Common myeloid progenitor, CD34-positive (primary cell): ENCODE measurements around the gene SGPP1.
A peak's percentile ranks its signal among the peaks of the same experiment; 100 is the strongest.
"Not testable (repeated sequence)": the region's sequence is repeated elsewhere in the genome, so short reads cannot be mapped to it uniquely, and the experiment has no call there.

Experiments
- CTCF ChIA-PET: fragments of 350-600 bp; sonication (Branson Sonifier 250); formaldehyde crosslinking; loops from one replicate; lab custom pipeline; 2021; ENCODE audit warnings: antibody characterized with exemption; lab: Charles Lee
- POLR2A ChIA-PET: fragments of 350-600 bp; sonication (Branson Sonifier 250); formaldehyde crosslinking; loops from one replicate; lab custom pipeline; 2021; ENCODE audit warnings: antibody characterized with exemption; lab: Charles Lee
- DNase-seq, 3 donors: peaks; one replicate each; pipeline versions ENCODE4 v3.0.0 to v3.0.0-alpha.2; 2013
- H3K27ac ChIP-seq, 2 experiments: 1 replicate in 1 of 2; 2 replicates in 1 of 2; pipeline ENCODE4 v1.7.0; 2013; ENCODE audit warnings: inconsistent platforms in 2 of 2, low read length in 2 of 2, mild to moderate bottlenecking in 2 of 2, low read depth in 1 of 2, moderate library complexity in 1 of 2; ENCODE audit not compliant: severe bottlenecking in 2 of 2, insufficient read depth in 1 of 2, poor library complexity in 1 of 2
- H3K27me3 ChIP-seq, 5 experiments: replicated peaks in 2 of 5; 1 replicate in 3 of 5; 2 replicates in 2 of 5; pipeline versions ENCODE4 v1.6.1 to v1.7.0; 2013; ENCODE audit warnings: low read length in 4 of 5, mild to moderate bottlenecking in 2 of 5, moderate library complexity in 2 of 5, inconsistent platforms in 1 of 5; ENCODE audit not compliant: insufficient read depth in 5 of 5, control insufficient read depth in 4 of 5
- H3K36me3 ChIP-seq, 4 experiments: 1 replicate in 2 of 4; 2 replicates in 2 of 4; pipeline versions ENCODE4 v1.6.1 to v1.7.0; 2013; ENCODE audit warnings: low read length in 3 of 4, control low read depth in 1 of 4, mild to moderate bottlenecking in 1 of 4; ENCODE audit not compliant: control insufficient read depth in 4 of 4, insufficient read depth in 4 of 4
- H3K4me1 ChIP-seq, 4 experiments: 1 replicate in 3 of 4; 2 replicates in 1 of 4; pipeline versions ENCODE4 v1.6.1 to v1.7.1; 2013; ENCODE audit warnings: low read length in 3 of 4, mild to moderate bottlenecking in 3 of 4, control low read depth in 1 of 4, inconsistent platforms in 1 of 4, moderate library complexity in 1 of 4; ENCODE audit not compliant: control insufficient read depth in 4 of 4, insufficient read depth in 4 of 4; ENCODE audit errors: control extremely low read depth in 1 of 4
- H3K4me3 ChIP-seq, 7 experiments: 1 replicate in 4 of 7; 2 replicates in 3 of 7; pipeline versions ENCODE4 v1.5.1 to v1.7.0; 2013; ENCODE audit warnings: mild to moderate bottlenecking in 7 of 7, low read length in 6 of 7, moderate library complexity in 6 of 7, inconsistent platforms in 2 of 7, low read depth in 2 of 7, control low read depth in 1 of 7; ENCODE audit not compliant: insufficient read depth in 4 of 7, control insufficient read depth in 1 of 7; ENCODE audit errors: extremely low read depth in 1 of 7
- H3K9me3 ChIP-seq, 5 experiments: 1 replicate in 4 of 5; 2 replicates in 1 of 5; pipeline versions ENCODE4 v1.6.1 to v1.7.1; 2013; ENCODE audit warnings: low read length in 4 of 5, mild to moderate bottlenecking in 2 of 5, inconsistent platforms in 1 of 5, low read depth in 1 of 5, moderate library complexity in 1 of 5; ENCODE audit not compliant: control insufficient read depth in 4 of 5, insufficient read depth in 2 of 5; ENCODE audit errors: control extremely low read depth in 1 of 5
- WGBS: methylation state at CpG from one replicate; pipeline ENCODE4 v1.1.5; 2013; ENCODE audit not compliant: insufficient coverage; 5-methylcytosine and 5-hydroxymethylcytosine counted together

Gene SGPP1

GRCh38 chr14:63751076-63751475 lies 23.2 kb upstream of the SGPP1 start:
- DNase-seq, H3K9me3 ChIP-seq, H3K4me1 ChIP-seq, H3K27me3 ChIP-seq, H3K36me3 ChIP-seq, H3K27ac ChIP-seq, H3K4me3 ChIP-seq, POLR2A ChIA-PET: not testable (repeated sequence)
- WGBS: 95% methylated on average over 21 of the region's 39 CpGs
- CTCF ChIA-PET: interaction anchor here (1.3 kb wide), 1 partner anchor 14 kb away, joined by 3 read pairs; no protein-coding TSS in a partner anchor

- H3K27ac ChIP-seq: no peak overlapping the region
- no peak overlapping the region for H3K4me3 ChIP-seq
- CTCF ChIA-PET: interaction anchor here (1.2 kb wide), 1 partner anchor 22 kb away, joined by 4 read pairs; no protein-coding TSS in a partner anchor
- no peaks in the 10 kb centered on the region for H3K36me3 ChIP-seq
- no peak for DNase-seq
- H3K27me3 ChIP-seq: no peaks in the 10 kb centered on the region
- peaks cover 0 to 16% (median 8%) of the 10 kb centered on the region in 4 experiments for H3K4me1 ChIP-seq
- no peaks in the 10 kb centered on the region for H3K9me3 ChIP-seq
- 96% methylated on average over 3 of the region's 3 CpGs for WGBS
- POLR2A ChIA-PET: no interaction called here
Measured at GRCh38 chr14:63747846-63748245, 20.0 kb upstream of the SGPP1 start.

GRCh38 chr14:63745858-63746425 lies 18.1 kb upstream of the SGPP1 start:
- Histone ChIP-seq H3K9me3 (no peaks in the 10 kb centered on the region), H3K4me1 (peaks cover 0 to 12% (median 7%) of the 10 kb centered on the region in 4 experiments), H3K4me3 (no peak overlapping the region), H3K27me3 (no peaks in the 10 kb centered on the region), H3K27ac (peak overlapping the region in 1 of 2 experiments; percentile 9), H3K36me3 (no peaks in the 10 kb centered on the region)
- POLR2A ChIA-PET: no interaction called here
- peak; percentile 40 to 78 (median 59) for DNase-seq
- CTCF ChIA-PET: interaction anchor here (1.2 to 1.7 kb wide), 2 partner anchors 24 to 66 kb away, joined by 3 to 4 read pairs; no protein-coding TSS in a partner anchor
- WGBS: 31% methylated on average over 4 of the region's 4 CpGs

- CTCF ChIA-PET: interaction anchor here (1.2 to 1.7 kb wide), 3 partner anchors 9 to 65 kb away, joined by 3 to 4 read pairs (median 3); no protein-coding TSS in a partner anchor
- no peaks in the 10 kb centered on the region for H3K36me3 ChIP-seq
- H3K27ac ChIP-seq: no peak overlapping the region
- no peak for DNase-seq
- peaks cover 0 to 12% (median 7%) of the 10 kb centered on the region in 4 experiments for H3K4me1 ChIP-seq
- H3K27me3 ChIP-seq: no peaks in the 10 kb centered on the region
- H3K9me3 ChIP-seq: no peaks in the 10 kb centered on the region
- H3K4me3 ChIP-seq: no peak overlapping the region
- POLR2A ChIA-PET: no interaction called here
- 100% methylated on average over 3 of the region's 3 CpGs for WGBS
Measured at GRCh38 chr14:63745272-63745671, 17.4 kb upstream of the SGPP1 start.

GRCh38 chr14:63737582-63738006 lies 9.7 kb upstream of the SGPP1 start:
- Histone ChIP-seq H3K27me3 (no peaks in the 10 kb centered on the region), H3K36me3 (no peaks in the 10 kb centered on the region), H3K9me3 (no peaks in the 10 kb centered on the region), H3K27ac (no peak overlapping the region), H3K4me1 (no peaks in the 10 kb centered on the region), H3K4me3 (no peak overlapping the region)
- ChIA-PET CTCF (interaction anchor here (0.7 to 1.5 kb wide), 3 partner anchors 9 to 27 kb away, joined by 3 read pairs; no protein-coding TSS in a partner anchor), POLR2A (no interaction called here)
- no peak for DNase-seq
- 100% methylated on average over 1 of the region's 1 CpG for WGBS

GRCh38 chr14:63735720-63736119 lies 7.9 kb upstream of the SGPP1 start:
- ChIA-PET CTCF (interaction anchor here (0.8 kb wide), 1 partner anchor 9 kb away, joined by 3 read pairs; no protein-coding TSS in a partner anchor), POLR2A (no interaction called here)
- Histone ChIP-seq H3K9me3 (no peaks in the 10 kb centered on the region), H3K27me3 (no peaks in the 10 kb centered on the region), H3K27ac (no peak overlapping the region), H3K4me1 (no peaks in the 10 kb centered on the region), H3K36me3 (no peaks in the 10 kb centered on the region), H3K4me3 (no peak overlapping the region)
- no peak for DNase-seq
- WGBS: 96% methylated on average over 4 of the region's 5 CpGs

- H3K27ac ChIP-seq: no peak overlapping the region
- ChIA-PET CTCF (interaction anchor here (0.6 to 1.2 kb wide), 2 partner anchors 39 to 42 kb away, joined by 3 to 5 read pairs; no protein-coding TSS in a partner anchor), POLR2A (no interaction called here)
- no peak for DNase-seq
- no peaks in the 10 kb centered on the region for H3K9me3 ChIP-seq
- 92% methylated on average over 1 of the region's 3 CpGs for WGBS
- peaks cover 10 to 22% (median 15%) of the 10 kb centered on the region in 4 experiments for H3K4me1 ChIP-seq
- no peaks in the 10 kb centered on the region for H3K36me3 ChIP-seq
- no peaks in the 10 kb centered on the region for H3K27me3 ChIP-seq
- H3K4me3 ChIP-seq: no peak overlapping the region
Measured at GRCh38 chr14:63730659-63731058, 2.8 kb upstream of the SGPP1 start.
